HG03135 (cell line): ENCODE measurements around the gene CGN.
"Not testable (repeated sequence)": the region's sequence is repeated elsewhere in the genome, so short reads cannot be mapped to it uniquely, and the experiment has no call there.

ENCODE experiments used
- ATAC-seq: cut with Tn5 transposase; IDR thresholded peaks from one replicate; pipeline ENCODE4 v1.9.1; 2021; ENCODE audit warnings: mild to moderate bottlenecking, moderate library complexity; ENCODE audit not compliant: unreplicated experiment

CGN gene

GRCh38 chr1:151520359-151520758 is 9.2 kb downstream of the CGN start:
- no peak for ATAC-seq

GRCh38 chr1:151522427-151522826 is 11.2 kb downstream of the CGN start:
- ATAC-seq: not testable (repeated sequence)

GRCh38 chr1:151523326-151523725 is 12.1 kb downstream of the CGN start:
- ATAC-seq: no peak

GRCh38 chr1:151524736-151525135 is 13.5 kb downstream of the CGN start:
- ATAC-seq: no peak

GRCh38 chr1:151526735-151527525 is 15.7 kb downstream of the CGN start:
- ATAC-seq: no peak

GRCh38 chr1:151529211-151529702 is 18.1 kb downstream of the CGN start:
- ATAC-seq: no peak

- no peak for ATAC-seq
Observed at GRCh38 chr1:151529781-151530180, 18.6 kb downstream of the CGN start.

GRCh38 chr1:151530461-151530860 is 19.3 kb downstream of the CGN start:
- no peak for ATAC-seq

- ATAC-seq: no peak
Observed at GRCh38 chr1:151533870-151534269, 22.7 kb downstream of the CGN start.

- no peak for ATAC-seq
Observed at GRCh38 chr1:151534662-151535278, 23.6 kb downstream of the CGN start.

GRCh38 chr1:151535326-151536271 is 24.4 kb downstream of the CGN start:
- ATAC-seq: no peak

- ATAC-seq: no peak
Observed at GRCh38 chr1:151536499-151536898, 25.3 kb downstream of the CGN start.

GRCh38 chr1:151537112-151537511 is 25.9 kb downstream of the CGN start:
- ATAC-seq: no peak

GRCh38 chr1:151539321-151540020 is 28.3 kb downstream of the CGN start:
- peak; percentile 49 for ATAC-seq

GRCh38 chr1:151540021-151540981 is 29.1 kb downstream of the CGN start, which contains the start of gene TUFT1:
TUFT1 (plus strand) TSS chr1:151540309; CDS start chr1:151540367, 58 bp downstream.
- peak; percentile 96 for ATAC-seq

GRCh38 chr1:151540982-151541377 is 29.8 kb downstream of the CGN start:
- ATAC-seq: no peak

GRCh38 chr1:151541752-151542151 is 30.6 kb downstream of the CGN start:
- no peak for ATAC-seq

- ATAC-seq: no peak
Observed at GRCh38 chr1:151542710-151543129, 31.5 kb downstream of the CGN start.

- ATAC-seq: no peak
Observed at GRCh38 chr1:151545542-151545941, 34.4 kb downstream of the CGN start.
